Measurements from ENCODE around the gene NPC2. TPM values are rescaled to one million over a fixed set of nuclear protein-coding genes. Genes with fewer than 3 reads are reported as not detected.

The NPC2 gene
- total RNA-seq, 1 donor, result 266 TPM

- peak overlapping the region; percentile 78 for H2AFZ ChIP-seq (ENCODE audit: low read length)
- H4K20me1 ChIP-seq (ENCODE audit: insufficient read depth, low read length), result no peaks in the 10 kb centered on the region
- no peak overlapping the region for H3K4me3 ChIP-seq (ENCODE audit: insufficient read depth, low read length)
- peaks cover 7% of the 10 kb centered on the region for H3K36me3 ChIP-seq (ENCODE audit: insufficient read depth, low read length)
- TF ChIP-seq CTCF (IDR thresholded peaks at IDR 0.05; ENCODE audit: extremely low read depth, low read depth, low read length), result no peak
- H3K4me1 ChIP-seq (ENCODE audit: insufficient read depth, low read length), result peaks cover 14% of the 10 kb centered on the region
- DNase-seq (ENCODE audit: insufficient read length, low spot score, missing footprints), result peak; percentile 82
- no peaks in the 10 kb centered on the region for H3K9me3 ChIP-seq (ENCODE audit: low read depth, low read length)
- peak overlapping the region; percentile 64 for H3K27ac ChIP-seq (ENCODE audit: low read depth, low read length)
- H3K79me2 ChIP-seq (ENCODE audit: insufficient read depth, low read length), result no peaks in the 10 kb centered on the region
- H3K27me3 ChIP-seq (ENCODE audit: insufficient read depth, low read length), result no peaks in the 10 kb centered on the region
- H3K4me2 ChIP-seq (ENCODE audit: insufficient read depth, low read length), result no peak overlapping the region
Observed at GRCh38 chr14:74475678-74476077, 17.4 kb downstream of the NPC2 start.

- no peaks in the 10 kb centered on the region for H3K27me3 ChIP-seq (ENCODE audit: insufficient read depth, low read length)
- H3K36me3 ChIP-seq (ENCODE audit: insufficient read depth, low read length), result no peaks in the 10 kb centered on the region
- H3K27ac ChIP-seq (ENCODE audit: low read depth, low read length), result no peak overlapping the region
- no peak overlapping the region for H3K4me3 ChIP-seq (ENCODE audit: insufficient read depth, low read length)
- no peak overlapping the region for H2AFZ ChIP-seq (ENCODE audit: low read length)
- no peak for TF ChIP-seq CTCF (IDR thresholded peaks at IDR 0.05; ENCODE audit: extremely low read depth, low read depth, low read length)
- H3K79me2 ChIP-seq (ENCODE audit: insufficient read depth, low read length), result no peaks in the 10 kb centered on the region
- DNase-seq (ENCODE audit: insufficient read length, low spot score, missing footprints), result no peak
- H4K20me1 ChIP-seq (ENCODE audit: insufficient read depth, low read length), result no peaks in the 10 kb centered on the region
- no peaks in the 10 kb centered on the region for H3K9me3 ChIP-seq (ENCODE audit: low read depth, low read length)
- H3K4me2 ChIP-seq (ENCODE audit: insufficient read depth, low read length), result no peak overlapping the region
- peaks cover 14% of the 10 kb centered on the region for H3K4me1 ChIP-seq (ENCODE audit: insufficient read depth, low read length)
Observed at GRCh38 chr14:74474376-74474775, 18.7 kb downstream of the NPC2 start.

- no peak for DNase-seq (ENCODE audit: insufficient read length, low spot score, missing footprints)
- H4K20me1 ChIP-seq (ENCODE audit: insufficient read depth, low read length), result no peaks in the 10 kb centered on the region
- TF ChIP-seq CTCF (IDR thresholded peaks at IDR 0.05; ENCODE audit: extremely low read depth, low read depth, low read length), result no peak
- H3K4me3 ChIP-seq (ENCODE audit: insufficient read depth, low read length), result no peak overlapping the region
- peaks cover 14% of the 10 kb centered on the region for H3K4me1 ChIP-seq (ENCODE audit: insufficient read depth, low read length)
- H3K9me3 ChIP-seq (ENCODE audit: low read depth, low read length), result no peaks in the 10 kb centered on the region
- no peaks in the 10 kb centered on the region for H3K79me2 ChIP-seq (ENCODE audit: insufficient read depth, low read length)
- no peak overlapping the region for H2AFZ ChIP-seq (ENCODE audit: low read length)
- no peak overlapping the region for H3K27ac ChIP-seq (ENCODE audit: low read depth, low read length)
- no peak overlapping the region for H3K4me2 ChIP-seq (ENCODE audit: insufficient read depth, low read length)
- no peaks in the 10 kb centered on the region for H3K36me3 ChIP-seq (ENCODE audit: insufficient read depth, low read length)
- H3K27me3 ChIP-seq (ENCODE audit: insufficient read depth, low read length), result no peaks in the 10 kb centered on the region
Observed at GRCh38 chr14:74472601-74473000, 20.5 kb downstream of the NPC2 start.

GRCh38 chr14:74469548-74470518 lies 23.3 kb downstream of the NPC2 start:
- no peak for TF ChIP-seq CTCF (IDR thresholded peaks at IDR 0.05; ENCODE audit: extremely low read depth, low read depth, low read length)
- Histone ChIP-seq H3K4me3 (ENCODE audit: insufficient read depth, low read length) (no peak overlapping the region), H2AFZ (ENCODE audit: low read length) (no peak overlapping the region), H3K79me2 (ENCODE audit: insufficient read depth, low read length) (no peaks in the 10 kb centered on the region), H3K4me2 (ENCODE audit: insufficient read depth, low read length) (no peak overlapping the region), H3K36me3 (ENCODE audit: insufficient read depth, low read length) (no peaks in the 10 kb centered on the region), H3K4me1 (ENCODE audit: insufficient read depth, low read length) (no peaks in the 10 kb centered on the region), H3K27ac (ENCODE audit: low read depth, low read length) (no peak overlapping the region), H3K27me3 (ENCODE audit: insufficient read depth, low read length) (peaks cover 6% of the 10 kb centered on the region), H3K9me3 (ENCODE audit: low read depth, low read length) (no peaks in the 10 kb centered on the region), H4K20me1 (ENCODE audit: insufficient read depth, low read length) (no peaks in the 10 kb centered on the region)
- DNase-seq (ENCODE audit: insufficient read length, low spot score, missing footprints), result peak; percentile 62

All from osteoblast (primary cell).